Right forelimb (tissue), 1 donor: Measurements from ENCODE around the gene NOX1.

Experiments
- DNase-seq: peaks from one replicate; pipeline ENCODE4 v3.0.0-alpha.2; 2018

NOX1 gene

DNA sequence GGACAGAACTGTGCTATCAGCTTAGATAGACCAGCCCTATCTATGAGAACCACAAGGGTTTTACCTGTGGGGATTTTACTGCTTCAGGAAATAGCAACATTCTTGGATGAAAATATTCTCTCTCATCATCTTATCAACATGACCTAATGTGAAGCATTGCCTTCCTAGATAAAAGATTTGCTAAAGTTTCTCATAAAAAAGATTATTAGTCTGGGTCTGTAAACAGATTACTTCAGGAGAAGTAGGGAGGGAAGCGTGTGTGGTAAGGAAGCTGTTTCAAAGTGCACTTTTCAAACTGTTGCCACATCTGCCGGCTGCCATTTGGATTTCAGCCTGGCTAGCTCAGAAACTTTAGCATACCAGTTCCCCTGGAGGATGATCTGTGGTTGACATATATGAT lies at the start of gene NOX1:
Gene NOX1 (minus strand): TSS at position 35 of the 400 bp plus-strand sequence. CDS start 220 bp downstream, outside the sequence.
- no peak for DNase-seq

DNA sequence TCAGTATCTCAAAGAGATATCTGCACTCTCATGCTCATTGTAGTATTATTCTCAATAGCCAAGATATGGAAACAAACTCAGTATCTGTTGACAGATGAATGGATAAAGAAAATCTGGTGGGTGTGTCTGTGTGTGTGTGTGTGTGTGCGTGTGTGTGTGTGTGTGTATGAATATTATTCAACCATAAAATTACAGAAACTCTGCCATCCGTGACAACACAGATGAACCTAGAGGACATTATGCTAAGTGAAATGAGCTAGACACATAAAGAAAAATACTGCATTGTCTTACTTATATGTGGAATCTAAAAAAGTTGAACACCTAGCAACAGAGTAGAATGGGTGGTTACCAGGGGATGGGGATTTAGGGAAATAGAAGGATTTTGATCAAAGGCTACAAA lies 41.4 kb upstream of the NOX1 start:
- DNase-seq, result no peak

GRCh38 chrX:100913111-100913510 lies 39.0 kb upstream of the NOX1 start:
- no peak for DNase-seq

- no peak for DNase-seq
Observed at GRCh38 chrX:100911731-100912130, 37.6 kb upstream of the NOX1 start.

GRCh38 chrX:100905620-100906019 lies 31.5 kb upstream of the NOX1 start:
- DNase-seq, result no peak

GRCh38 chrX:100904433-100904832 lies 30.3 kb upstream of the NOX1 start:
- no peak for DNase-seq

- no peak for DNase-seq
Observed at GRCh38 chrX:100895365-100896075, 21.4 kb upstream of the NOX1 start.

- no peak for DNase-seq
Observed at GRCh38 chrX:100883654-100884053, 9.5 kb upstream of the NOX1 start.

- DNase-seq, result no peak
Observed at GRCh38 chrX:100880368-100880767, 6.2 kb upstream of the NOX1 start.

DNA sequence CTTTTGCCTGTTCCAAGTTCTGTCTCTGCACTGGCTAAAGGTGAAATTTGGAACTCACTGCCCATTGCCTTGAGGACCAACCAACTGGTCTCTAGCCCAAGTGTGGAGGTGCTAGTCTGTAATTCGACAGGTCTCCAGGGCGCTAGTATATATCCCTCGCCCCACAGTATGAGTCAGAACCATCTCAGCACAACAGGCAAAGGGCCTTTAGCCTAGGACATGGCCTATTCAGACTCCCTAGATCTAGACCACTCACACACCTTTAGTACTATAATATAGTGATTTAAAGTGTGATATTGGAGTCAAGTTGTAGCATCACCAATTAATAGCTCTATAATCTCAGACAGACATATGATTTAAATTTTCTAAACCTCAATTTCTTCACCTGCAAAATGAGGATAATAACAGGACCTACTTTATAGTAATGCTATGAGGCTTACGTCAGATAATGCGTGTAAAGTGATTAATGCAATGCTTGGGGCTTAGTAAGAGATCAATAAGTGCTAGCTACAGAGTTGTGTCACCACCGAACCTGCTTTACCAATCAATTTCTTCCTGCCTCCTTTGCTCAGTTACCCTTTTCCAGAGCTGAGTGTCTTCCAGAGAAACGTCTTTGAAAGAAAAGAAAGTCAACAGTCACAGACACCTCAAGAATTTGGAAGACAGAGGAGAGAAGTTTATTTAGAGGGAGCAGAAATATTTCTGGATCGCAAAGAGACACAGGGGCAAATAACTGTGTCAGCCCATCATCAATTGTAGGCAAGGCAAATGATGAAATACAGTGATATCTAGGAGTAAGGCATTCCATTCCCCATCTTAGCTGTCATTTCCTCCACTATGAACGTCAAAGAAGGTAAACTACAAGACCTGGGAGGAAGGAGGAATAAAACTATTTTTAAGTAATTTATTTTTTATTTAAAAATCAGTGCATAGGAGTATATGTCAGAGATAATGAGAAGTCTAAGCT lies 2.3 kb downstream of the NOX1 start:
- no peak for DNase-seq

GRCh38 chrX:100870527-100870926 lies 3.6 kb downstream of the NOX1 start:
- DNase-seq, result no peak

- no peak for DNase-seq
Observed at GRCh38 chrX:100868273-100868672, 5.9 kb downstream of the NOX1 start.

DNA sequence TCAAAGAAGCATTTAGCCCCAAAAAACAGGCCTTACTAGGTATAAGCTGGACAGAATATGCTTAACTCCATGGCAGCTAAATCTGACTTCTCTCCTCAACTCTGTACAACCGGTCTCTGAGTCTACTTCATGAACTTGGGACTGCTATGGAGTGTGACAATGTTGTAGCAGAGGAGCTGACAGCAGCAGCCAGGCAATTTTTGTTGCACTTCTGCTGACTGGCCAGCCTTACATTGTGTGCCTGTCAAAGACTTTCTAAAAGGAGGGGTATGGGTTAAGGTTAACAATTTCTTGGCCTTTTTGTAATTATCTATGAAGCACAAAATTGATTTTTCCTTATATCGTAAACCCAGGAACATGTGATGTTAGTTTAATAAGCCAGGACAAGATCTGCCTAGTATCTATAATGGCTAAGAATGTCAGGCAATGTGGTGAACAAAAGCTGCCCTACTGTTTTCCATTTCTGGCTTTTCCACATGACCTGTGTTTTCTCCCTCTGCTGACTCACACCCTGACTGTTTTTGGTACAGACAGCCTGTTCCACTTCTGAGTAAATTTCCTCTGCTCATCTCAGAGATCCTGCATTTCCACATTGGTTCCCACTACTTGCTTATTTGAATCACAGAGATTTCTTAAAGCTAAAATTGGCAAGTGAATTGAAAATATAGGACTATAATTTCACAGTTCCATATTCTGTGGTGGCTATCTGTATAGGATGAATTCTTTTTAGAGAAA lies 9.3 kb downstream of the NOX1 start:
- no peak for DNase-seq

DNA sequence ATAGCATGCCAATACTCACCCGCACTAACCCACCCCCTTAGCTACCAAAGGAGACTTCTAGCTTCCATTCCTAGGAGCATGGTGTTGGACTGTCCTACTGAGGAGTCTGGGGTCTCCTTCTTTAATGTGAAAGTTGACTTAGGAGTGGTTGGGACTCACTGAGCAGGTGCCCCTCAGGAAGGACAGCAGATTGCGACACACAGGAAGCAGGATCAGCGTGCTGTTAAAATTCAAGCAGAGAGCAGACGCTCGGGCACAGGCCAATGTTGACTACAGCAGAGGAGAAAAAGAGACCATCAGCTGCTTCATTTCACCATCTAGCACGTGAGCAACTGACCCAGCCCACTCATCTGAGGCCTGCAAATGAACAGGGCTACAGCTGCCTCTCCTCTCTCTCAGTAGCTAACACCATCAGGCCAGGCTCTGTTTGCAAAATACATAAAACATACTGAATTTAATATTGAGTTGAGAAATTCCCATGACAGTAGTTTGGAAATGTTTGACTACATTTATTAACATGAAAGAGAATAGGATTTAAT lies 10.8 kb downstream of the NOX1 start:
- no peak for DNase-seq

DNA sequence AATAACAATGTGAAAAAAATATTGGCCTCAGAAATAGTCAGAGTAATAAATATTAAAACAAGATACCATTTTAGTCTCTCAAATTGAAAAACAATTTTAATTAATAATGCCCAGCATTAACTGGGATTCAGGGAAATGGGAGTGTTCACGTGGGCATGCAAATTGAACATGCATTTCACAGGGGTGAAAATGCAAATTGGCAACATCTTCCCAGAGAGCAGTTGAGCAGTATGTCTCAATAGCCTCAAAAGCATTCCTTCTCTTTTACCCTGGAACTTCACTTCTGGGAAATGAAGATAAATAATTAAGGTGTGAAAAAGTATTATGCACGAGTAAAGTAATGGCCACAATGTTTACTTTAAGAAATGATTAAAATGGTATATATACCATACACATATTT lies 21.3 kb downstream of the NOX1 start:
- no peak for DNase-seq

DNA sequence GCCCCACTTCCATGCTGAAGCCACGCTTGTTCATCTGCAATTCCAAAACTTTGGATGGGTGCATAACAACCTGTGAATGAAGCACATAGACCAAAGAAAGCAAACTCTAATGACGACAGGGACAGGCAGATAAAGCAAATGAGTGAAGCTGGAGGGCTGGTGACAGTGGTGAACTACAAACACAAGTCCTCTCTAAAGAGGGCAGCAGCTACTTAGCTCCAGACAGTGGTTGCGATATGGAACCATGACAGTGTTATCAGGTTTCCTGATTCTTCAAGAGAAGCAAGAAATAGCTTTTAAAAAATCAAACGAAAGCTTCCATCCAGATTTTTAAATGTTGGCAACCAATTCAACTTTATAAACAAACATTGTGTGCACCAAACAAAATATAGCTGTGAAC lies 23.8 kb downstream of the NOX1 start:
- DNase-seq, result no peak

- no peak for DNase-seq
Observed at GRCh38 chrX:100831219-100831946, 42.8 kb downstream of the NOX1 start.

DNA sequence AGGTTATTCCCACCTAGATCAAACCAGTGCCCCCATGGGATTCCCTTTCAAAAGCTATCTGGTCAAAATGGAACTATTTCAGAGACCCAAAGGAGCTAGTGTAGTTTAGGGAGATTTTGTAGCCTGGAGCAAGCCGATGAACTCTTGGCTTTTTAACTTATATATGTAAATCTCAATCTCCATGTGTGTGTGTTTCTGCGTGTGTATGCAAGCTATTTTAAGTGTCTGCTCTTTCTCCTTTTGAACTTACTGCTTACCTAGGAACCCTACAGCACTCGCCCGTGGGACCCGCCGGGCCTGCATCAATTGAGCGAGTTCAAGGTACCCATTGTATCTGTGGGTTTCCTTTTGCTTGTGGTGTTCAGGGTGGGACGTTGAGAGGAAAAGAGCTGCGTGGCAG lies 43.6 kb downstream of the NOX1 start:
- DNase-seq, result no peak

DNA sequence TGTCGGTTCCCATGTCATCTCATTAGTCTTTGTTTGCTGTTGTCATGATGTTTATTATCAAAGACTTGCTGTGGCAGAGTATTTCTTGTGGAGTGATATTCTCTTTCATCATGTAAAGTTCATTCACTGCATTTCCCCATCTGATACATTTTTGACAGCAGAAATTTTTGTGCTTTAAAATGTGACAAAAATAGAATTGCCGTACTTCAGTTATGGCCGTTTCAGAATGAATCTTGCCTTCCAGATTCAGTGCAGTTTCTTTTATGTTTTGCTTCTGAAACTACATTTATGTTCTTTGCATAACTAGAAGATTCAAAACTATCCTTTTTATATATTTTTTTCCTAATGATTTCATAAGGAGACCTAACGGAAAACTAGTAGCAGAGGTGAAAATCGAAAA lies 44.0 kb downstream of the NOX1 start:
- DNase-seq, result no peak

DNA sequence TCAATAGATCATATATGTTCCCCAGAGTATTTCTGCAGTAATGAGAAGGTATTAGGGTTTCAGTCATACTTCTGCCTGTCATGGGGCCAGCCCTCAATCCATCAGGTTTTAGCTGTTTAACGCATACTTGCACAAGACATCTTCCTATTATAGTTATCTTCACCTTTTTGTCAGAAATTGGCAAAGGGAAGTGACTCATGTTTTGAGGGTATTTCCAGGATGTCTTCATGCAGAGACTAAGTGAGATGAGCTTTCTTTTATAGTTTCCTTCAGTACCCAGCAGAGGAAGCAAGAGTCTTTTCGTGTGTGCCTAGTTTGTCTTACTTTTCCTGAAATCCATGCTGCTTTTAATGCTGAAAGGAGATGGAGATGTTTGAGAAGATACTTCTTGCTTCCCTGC lies 44.4 kb downstream of the NOX1 start:
- DNase-seq, result no peak

DNA sequence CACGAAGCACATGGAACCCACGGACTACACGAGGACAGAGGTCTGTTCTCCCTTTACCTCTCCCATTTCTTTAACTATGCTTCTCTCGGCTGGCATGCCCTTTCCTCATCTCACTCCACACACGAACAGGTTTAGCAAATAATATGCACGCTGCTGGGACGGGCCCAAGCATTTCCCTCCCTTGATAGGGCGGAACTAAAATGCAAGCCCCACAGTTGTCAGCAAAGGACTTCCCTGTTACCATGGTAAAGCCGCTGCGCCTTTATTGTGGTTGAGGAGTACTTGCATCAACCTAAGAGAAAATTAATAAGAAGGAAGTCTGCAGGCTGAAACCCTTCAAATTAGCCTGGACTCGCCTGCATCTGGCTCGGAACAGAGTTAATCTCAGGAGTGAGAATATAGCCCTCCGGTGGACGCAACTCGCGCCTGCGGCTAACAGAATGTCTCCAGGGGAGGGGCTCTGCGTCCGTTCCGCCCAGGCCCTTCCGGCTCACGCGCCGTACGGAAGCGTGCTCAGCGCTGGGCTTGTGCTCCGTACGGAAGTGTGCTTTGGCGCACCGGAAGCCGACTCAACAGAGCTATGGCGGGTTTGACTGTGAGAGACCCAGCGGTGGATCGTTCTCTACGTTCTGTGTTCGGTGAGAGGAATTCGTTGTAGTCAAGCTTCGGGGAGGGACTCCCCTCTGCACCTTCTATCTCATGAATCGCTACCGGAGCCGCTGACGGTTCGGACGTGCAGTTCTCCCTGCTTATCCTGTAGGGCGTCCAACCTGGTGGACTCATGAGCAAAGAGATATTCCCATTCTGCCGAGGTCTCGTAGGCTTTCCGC lies 54.1 kb downstream of the NOX1 start, which contains the start of gene CSTF2:
Gene CSTF2 (plus strand): TSS at position 555 of the 830 bp plus-strand sequence. CDS start 26 bp downstream, at position 581.
- DNase-seq, result peak; percentile 87

GRCh38 chrX:100819534-100819836 lies 54.7 kb downstream of the NOX1 start:
- no peak for DNase-seq
